A204.1 (cell line): ENCODE measurements around the gene AP2B1.

Experiments
- FAIRE-seq: peaks from 2 replicates; lab custom pipeline; 2012; peaks lifted over from hg19 to GRCh38; lab: Jason Lieb, UNC

Gene AP2B1

DNA sequence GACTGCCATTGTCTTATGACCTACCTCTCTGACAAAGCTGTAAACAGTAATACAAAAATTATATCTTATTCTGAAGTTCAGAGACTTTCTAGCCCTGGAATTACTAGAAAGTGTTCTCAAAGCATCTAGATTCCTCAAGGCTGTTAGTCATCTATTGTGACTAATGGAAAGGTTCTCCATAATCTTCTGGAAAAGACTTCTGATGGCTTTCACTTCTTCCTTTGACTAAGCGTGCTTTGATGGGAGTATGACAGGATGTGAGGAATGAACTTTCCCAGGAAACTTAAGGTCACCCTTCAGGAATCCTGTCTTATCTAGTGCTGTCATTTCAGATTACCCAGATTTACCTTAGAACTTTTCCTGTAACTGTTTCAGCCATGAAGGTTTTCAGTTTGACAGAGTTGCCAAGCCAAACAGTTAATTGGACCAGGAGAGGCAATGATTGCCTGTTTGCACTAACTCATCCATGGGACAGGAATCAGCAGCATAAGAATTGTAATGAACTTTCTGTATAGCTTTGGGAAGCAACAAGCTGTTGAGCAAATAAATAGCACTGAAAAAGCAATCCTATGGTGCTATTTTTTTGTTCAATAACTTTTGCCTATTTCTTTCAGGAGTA is 43.5 kb downstream of the AP2B1 start:
- no peak for FAIRE-seq

DNA sequence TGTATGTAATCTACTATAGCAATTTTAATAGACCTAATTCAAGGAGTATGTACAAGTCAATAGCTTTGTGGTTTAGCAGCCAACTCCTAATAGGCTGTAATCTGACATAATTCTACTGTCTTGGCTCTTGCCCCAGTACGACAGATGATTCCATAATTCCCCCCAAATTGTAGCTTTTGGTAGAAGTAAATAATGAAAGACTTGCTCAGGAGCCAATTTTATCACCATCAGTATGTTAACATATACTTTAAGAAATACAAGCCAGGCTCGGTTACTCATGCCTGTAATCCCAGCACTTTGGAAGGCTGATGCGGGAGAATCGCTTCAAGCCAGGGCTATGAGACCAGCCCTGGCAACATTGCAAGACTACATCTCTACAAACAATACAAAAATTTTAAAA is 53.9 kb downstream of the AP2B1 start:
- FAIRE-seq, result no peak

DNA sequence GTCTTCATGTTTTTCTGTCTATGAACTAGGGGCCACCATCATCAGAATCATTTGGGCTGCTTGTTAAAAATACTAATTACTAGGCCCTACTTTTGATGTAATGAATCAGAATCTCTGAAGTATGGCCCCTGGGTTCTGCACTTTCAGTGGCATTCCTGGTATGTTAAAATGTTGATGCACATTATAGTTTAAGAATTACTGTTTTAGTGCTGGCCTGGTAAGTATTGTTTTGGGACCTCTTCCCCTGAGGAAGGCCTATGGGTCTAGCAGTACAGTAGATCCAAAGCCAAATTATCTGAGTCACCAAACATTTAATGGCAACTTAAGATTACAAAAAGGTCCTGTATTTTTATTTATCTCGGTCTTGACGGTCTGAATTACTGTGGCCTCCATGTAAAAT is 58.8 kb downstream of the AP2B1 start:
- FAIRE-seq, result no peak

DNA sequence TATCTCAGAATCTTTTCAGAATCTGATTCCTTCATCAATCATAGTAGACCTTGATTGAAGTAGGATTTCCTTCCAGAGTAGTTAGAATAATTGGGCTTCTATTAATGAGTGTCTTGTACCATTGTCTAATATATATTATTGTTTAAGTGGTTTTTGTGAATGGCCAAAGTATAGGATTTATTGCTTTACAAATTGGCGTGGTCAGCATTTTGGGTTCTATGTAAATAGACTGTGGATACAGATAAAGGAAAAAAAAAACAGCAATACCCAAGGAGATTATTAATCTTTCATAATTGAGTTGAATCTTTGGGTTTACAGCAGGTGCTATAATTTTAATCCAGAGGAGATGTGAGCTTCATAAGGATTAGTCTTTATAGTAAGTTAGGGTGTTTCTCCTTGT is 64.3 kb downstream of the AP2B1 start:
- no peak for FAIRE-seq

DNA sequence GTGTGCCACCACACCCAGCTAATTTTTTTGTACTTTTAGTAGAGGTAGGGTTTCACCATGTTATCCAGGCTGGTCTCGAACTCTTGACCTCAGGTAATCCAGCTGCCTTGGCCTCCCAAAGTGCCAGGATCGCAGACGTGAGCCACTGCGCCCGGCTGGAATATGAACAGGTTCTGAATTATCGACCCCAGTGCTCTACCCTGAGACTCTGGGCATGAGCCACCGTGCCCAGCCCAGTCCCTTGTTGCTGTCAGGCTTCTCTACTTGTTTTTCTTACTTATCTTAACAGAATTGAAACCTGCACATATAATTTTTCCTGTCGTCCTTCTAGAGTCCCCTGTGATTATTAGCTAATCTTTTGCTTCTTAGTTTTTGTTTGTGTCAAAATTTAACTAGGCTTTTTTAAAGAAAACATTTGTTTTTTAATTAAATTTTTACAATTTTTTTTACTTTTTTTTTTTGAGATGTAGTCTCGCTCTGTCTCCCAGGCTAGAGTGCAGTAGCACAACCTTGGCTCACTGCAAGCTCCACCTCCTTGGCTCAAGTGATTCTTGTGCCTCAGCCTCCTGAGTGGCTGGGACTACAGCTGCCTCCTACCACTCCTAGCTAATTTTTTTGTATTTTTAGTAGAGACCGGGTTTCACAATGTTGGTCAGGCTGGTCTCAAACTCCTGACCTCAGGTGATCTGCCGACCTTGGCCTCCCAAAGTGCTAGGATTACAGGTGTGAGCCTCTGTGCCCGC is 66.7 kb downstream of the AP2B1 start:
- FAIRE-seq, result no peak

DNA sequence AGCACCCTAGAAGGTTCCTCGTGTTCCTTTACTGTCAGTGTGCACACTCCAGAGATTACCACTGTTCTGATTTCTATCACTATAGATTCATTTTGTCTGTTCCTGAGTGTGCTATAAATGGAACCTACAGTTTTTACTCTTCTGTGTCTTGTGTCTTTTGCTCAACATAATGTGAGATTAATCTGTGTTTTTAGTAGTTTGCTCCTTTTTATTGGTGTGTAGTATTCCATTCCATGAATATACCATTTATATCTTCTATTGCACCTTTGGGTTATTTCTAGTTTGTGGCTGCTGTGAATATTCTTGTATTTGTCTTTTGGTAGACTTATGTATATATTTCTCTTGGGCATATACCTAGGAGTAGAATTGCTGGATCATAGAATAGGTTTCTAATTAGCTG is 68.2 kb downstream of the AP2B1 start:
- no peak for FAIRE-seq

DNA sequence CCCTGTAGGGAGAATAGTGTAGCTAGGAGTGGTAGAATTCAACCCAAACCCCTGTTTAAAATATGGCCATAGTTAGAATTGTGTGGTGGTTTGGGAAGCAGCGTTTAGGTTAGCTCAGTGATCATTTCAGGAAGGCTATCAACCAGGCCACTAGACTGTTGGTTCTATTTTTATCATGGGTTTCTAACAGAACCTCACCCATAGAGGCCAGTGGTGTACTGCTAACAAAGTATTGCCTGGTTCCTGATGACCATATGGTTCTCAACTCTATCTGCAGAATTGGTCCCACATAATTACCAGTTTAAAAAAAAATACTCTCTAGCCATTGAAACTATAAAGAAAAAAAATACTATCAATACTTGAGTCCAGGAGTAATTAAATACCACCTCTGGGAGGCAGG is 73.8 kb downstream of the AP2B1 start:
- FAIRE-seq, result no peak

DNA sequence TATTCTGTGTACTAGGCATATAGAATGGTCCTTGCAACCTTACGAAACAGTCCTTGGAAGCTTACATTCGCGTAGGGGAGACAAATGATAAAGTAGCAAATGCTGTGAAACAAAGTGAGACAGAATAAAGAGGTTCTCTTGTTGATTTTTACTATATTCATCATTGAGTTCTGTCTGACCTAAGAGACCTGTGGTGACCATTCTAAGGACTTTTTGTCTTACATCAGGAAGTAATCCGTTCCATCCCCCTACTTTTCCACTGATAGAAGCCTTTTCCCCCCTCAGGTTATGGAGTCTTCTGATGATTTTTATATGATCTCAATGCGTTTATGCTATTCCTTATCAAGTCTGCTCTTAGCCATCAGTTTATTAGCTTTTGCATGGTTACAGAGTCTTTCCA is 77.6 kb downstream of the AP2B1 start:
- FAIRE-seq, result no peak

DNA sequence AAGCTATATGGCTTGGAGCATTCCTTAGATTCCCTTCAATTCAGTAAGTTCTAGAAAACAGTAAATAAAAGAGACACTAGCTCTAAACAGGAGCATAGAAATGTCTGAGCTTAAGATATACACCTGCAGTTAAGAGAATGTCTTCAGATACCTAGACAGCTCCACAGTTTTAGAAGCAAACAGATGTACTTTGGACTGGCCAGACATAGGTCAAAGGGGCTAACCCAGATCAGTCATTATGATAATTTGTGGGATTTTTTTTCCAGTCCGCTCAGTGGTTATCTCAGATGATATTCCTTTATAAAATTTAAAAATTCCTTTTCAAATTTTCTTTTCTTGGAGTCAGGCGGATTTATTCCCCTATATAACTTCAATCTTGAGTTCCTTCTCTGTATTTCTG is 78.5 kb downstream of the AP2B1 start:
- FAIRE-seq, result no peak

DNA sequence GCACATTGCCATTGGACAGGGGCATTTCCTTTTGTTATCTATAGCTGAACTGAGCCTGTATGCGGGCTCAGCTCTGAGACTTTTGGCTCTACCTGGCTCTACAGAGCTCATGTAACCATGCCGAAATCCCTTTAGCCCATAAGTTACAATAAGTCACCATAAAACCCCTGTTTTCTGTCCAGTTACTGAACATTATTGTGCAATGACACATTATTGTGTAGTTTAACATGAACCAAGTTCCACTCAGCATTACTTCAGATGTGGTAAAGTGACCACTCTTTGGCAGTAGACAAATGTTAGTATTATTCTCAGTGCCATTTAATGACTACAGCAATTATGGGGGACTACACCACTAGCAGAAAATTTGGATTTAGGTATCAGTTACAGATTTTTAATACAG is 78.9 kb downstream of the AP2B1 start:
- FAIRE-seq, result no peak

DNA sequence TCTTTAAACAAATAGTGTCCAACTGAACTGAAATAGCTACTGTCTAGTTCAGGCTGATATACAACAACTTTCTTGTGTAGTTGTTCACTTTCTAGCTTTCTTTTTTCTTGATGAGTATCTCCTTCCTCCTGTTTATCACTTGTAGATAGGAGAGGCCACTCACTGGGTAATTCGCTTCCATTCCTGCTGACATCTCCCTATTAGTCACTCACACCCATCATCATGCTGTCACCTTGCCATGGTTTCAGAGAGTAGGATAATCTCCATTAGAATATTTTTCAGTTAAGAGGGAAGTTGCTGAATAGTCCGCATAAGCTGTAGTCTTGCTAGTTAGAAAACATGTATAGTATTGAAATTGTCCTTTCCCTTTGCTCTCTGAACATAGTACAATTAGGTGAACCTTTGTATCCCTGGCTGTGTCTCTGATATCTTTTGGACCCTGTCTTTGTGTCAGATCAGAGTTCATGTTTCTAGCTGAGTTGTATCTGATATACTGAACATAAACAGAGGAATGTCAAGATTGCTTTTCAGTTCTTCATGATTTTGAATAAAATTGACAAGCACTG is 79.9 kb downstream of the AP2B1 start:
- FAIRE-seq, result no peak

DNA sequence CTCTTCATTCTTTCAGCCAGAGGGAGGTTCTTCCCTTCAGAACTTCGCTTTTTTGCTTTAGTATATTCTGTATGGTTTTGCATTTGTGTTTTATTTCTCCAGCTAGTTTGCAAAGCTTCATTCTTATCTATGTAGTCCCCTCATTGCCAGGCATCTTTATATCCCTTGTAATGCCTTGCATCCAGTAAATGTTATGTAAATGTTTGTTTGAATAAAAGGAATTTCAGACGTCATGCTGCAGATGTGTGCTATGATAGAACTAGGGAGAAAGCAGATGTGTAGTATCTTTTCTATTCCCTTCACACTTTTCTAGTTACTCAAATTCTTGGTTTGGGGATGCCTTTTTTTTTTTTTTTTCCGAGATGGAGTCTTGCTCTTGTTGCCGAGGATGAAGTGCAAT is 81.7 kb downstream of the AP2B1 start:
- no peak for FAIRE-seq

DNA sequence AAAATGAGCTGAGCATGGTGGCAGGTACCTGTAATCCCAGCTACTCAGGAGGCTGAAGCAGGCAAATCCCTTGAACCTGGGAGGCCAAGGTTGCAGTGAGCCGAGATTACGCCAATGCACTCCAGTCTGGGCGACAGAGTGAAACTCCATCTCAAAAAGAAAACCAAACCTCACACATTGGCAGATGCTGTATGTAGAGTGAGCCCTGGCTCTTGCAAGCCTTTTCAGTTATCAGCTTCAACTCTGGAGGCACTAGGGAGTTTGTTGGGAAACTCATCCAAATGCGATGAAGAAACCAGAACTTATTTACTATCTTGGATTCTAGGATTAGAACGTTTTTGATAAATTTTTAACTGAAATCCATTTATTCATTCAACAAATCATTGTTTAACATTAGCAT is 87.4 kb downstream of the AP2B1 start:
- no peak for FAIRE-seq

DNA sequence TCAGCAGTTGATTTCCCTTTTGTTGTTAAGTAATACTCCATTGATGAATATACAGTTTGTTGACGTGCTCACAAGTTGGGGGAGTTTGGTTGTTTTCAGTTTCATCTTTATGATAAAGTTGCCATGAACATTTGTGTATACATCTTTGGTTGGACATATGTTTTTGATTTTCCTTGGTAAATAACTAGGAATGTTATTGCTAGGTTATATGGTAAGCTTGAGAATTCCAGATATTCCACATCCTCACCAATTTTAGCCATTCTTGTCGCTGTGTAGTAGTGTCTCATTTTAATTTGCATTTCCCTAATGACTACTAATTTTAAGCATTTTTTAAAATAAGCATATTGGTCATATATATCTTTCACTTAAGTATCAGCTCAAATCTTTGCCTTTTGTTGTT is 89.3 kb downstream of the AP2B1 start:
- no peak for FAIRE-seq

DNA sequence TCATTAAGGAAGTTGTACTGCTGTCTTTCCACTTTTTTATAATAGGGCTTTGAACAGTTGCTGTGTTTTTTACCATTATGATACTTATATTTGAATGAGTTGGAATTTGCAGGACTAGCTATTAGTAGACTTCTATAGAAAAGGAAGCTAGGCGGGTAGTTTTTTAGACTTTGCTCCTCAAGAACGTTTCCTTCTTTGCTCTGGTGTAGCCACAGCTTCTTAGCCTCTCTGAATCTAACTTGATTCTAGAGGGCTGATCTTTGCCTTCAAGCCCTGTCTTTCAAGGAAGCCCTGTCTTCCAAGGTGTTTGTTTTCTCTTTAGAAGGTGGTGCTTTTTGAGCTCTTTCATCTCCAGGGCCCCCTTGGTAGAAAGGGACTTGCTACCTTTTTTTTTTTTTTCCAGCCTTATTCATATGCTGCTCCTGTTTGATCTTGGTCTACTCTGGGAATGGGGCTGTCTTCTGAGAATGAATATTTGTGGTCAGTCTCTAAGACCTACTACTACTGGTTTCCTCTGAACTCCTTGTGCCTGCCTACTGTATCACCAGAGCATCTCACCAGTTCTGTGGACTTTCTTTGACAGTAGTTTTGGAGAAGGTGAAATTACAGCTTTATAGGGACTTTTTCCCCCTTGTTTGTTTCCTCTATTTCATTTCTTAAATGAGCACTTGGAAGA is 92.0 kb downstream of the AP2B1 start:
- no peak for FAIRE-seq

DNA sequence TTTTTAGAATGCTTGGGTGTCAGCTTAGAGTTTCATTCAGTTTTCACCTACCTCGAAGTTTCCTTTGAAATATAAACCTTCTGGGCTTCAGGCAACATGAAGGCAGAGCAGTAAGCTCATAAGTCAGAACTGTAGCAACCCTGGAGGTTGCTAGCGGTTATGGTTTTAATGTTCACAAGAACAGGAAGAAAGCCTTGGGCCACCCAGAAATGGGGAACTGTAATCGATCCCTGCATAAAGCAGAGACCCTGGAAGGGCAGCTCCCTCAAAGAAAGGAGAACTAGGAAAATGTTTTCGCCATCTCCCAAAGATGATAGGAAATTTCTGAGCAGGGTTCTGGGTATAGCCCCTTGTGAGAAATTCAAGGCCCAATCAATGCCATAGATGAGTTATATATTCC is 96.5 kb downstream of the AP2B1 start:
- FAIRE-seq, result no peak

DNA sequence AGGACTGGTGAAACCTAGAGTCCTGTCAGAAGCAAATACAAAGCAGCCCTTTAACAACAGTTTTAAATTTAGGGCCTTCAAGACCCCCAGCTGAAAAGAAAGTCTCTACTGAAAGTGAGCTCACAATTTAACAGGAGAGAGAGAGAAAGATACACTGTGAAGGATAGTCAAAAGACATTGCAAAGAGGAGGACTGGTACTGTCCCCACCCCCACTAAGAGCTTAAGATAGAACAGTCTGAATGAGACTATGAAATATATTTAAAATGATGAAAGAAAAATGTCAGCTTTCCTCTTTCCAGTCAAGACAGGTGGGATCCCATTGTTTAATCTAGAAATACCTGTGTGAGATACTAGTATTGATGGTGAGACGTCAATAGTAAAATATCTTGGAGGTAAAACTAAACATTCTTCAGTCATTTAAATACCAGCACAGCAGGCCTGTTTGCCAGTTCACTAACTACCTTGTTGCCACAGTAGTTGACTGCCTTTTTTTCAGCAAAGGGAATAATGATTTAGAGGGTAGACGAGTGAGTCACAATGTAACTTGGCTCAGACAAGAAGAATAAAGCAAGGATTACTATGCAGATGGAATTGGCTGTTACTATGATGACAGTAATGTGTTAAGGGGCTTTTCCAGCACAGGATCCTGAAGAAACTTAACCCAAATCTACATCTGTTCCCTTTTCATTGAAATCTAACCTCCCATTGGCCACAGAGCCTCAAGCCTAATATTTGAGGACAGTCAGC is 97.1 kb downstream of the AP2B1 start:
- no peak for FAIRE-seq

DNA sequence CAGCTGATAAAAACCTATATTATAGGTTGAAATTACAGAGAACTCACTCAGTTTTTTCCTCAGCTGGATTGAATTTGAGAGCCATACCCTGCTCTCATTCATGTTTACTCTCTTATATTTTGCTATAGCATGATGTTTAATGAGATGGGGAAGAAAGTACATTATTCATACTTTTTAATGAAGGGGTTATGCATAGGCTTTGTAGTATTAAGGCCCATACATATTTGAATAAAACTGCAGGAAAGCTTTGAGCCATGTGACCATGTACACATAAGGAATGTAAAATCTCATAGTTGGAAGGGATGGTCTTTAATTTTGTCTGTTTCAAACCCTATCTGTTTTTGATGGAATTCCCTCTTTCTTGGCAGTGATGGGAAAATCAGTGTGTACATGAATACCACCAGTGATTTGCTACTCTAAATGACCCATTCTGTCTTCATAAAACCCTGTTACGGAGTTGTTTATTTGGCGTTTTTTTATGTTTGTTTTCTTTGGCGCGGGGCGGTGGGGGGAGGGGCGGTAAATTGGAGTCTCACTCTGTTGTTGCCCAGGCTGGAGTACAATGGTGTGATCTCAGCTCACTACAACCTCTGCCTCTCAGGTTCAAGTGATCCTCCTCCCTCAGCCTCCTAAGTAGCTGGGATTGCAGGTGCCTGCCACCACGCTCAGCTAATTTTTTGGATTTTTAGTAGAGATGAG is 105.5 kb downstream of the AP2B1 start:
- no peak for FAIRE-seq

DNA sequence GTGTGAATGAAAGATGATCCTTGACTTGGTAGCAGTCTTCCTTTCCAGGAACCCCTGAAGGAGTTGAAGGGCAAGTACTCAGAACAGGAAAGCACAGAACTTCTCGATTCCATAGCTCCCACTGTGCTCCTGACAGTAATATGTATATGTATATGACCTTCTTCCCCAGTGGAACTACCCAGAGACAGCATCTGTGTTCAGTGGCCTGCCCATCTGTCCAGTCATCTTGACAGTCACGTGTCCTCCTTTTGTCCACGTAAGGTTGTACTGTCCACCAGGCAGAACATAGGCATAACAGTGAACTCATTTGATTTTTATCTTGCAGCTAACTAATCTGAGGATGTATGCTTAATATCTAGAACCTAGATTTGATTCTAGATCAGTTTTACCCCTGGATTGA is 106.5 kb downstream of the AP2B1 start:
- FAIRE-seq, result no peak

DNA sequence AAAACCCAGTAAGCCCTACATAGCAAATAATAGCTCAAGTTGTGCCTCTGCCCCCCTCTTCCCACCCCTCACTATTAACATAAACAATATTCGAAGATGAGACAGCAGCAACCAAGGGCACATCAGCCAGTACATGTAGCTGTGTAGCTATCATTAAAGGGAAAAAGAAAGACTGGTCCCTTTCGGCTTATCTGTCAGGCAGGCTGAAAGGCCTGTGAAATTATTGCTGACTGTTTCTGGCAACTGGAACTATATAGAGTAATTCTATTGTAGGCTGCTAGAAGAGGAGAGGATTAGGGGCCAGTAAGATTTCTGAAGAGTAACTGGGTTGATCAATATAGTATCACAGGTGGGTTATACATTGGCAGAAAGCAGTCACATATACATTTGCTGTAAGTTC is 107.8 kb downstream of the AP2B1 start:
- no peak for FAIRE-seq

DNA sequence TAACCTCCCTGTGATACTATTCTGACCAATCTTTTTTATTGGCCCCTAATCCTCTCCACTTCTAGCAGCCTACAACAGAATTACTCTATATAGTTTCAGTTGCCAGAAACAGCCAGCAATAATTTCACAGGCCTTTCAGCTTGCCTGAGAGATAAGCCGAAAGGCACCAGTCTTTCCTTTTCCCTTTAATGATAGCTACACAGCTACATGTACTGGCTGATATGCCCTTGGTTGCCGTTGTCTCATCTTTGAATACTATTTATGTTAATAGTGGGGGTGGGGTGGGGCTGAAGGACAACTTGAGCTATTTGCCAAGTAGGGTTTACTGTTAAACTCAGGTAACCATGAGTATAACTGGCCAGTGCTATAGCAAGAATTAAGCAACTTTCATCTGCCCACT is 108.5 kb downstream of the AP2B1 start:
- no peak for FAIRE-seq

DNA sequence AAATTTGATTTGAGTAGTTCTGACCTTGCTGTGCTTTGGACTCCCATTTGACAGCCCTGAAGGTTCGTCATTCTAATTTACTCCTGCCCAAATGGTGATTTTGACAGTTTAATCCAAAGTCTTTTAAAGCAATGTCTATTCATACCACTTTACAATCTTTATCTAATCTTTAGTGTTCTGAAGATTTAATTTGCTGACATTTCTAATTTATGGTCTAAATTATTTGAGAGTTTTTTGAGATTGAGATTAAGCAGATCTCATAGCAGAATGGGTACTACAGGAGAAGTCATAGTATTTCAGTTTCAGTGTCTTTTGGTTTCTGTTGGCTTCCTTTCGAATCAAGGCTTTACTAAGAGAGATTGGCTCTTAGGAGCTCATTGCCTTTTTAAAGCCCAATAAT is 111.7 kb downstream of the AP2B1 start:
- FAIRE-seq, result no peak
